K562 (cell line): ENCODE measurements around the gene C19orf67. TPM values are rescaled to one million over a fixed set of nuclear protein-coding genes. Genes with fewer than 3 reads are reported as not detected.
A peak's percentile ranks its signal among the peaks of the same experiment; 100 is the strongest.

Source experiments
- ATAC-seq: fragments of 200-7000 bp; cut with Tn5 transposase; 3 replicates; pipeline ENCODE4 v1.9.1; 2020; ENCODE audit warnings: moderate library complexity
- BruUV-seq: library from RNA; stranded (reverse); fragments of 400-500 nt; replicated peaks from 2 replicates; lab custom pipeline; 2021; lab: Mats Ljungman, UMichigan
- CTCF ChIA-PET: fragments of 300-600 bp; formaldehyde crosslinking; extraction: SDS; loops from one replicate; lab custom pipeline; 2021; ENCODE audit warnings: low intra/inter-chr PET ratio; lab: Yijun Ruan, JAX
- POLR2A ChIA-PET: fragments of 300-600, 350-650 bp; sonication (Branson Sonifier 250); formaldehyde crosslinking; extraction: SDS; loops from one replicate; lab custom pipeline; 2021; ENCODE audit warnings: antibody characterized with exemption, inconsistent platforms; lab: Yijun Ruan, JAX
- DNase-seq, 4 experiments: peaks; one replicate each; pipeline versions ENCODE4 v3.0.0 to v3.0.0-alpha.2; 2011 to 2018; ENCODE audit warnings: low spot score in 3 of 4, mixed read lengths in 3 of 4; ENCODE audit errors: extremely low read depth in 1 of 4
- FAIRE-seq: peaks from 2 replicates; lab custom pipeline; 2011; peaks lifted over from hg19 to GRCh38; lab: Jason Lieb, UNC
- H2AFZ ChIP-seq: 2 replicates; pipeline ENCODE4 v1.6.0; 2011; ENCODE audit warnings: low read depth, low read length, control low read depth, inconsistent platforms
- H3K27ac ChIP-seq: fragments of 200-600 bp; 3 replicates; pipeline ENCODE4 v1.8.0; 2011; ENCODE audit warnings: low read depth, mild to moderate bottlenecking, control low read depth, inconsistent platforms, low read length, moderate library complexity, mixed read lengths; ENCODE audit errors: extremely low read depth
- H3K27me3 ChIP-seq, 2 experiments: fragments of 300-600 bp in 1 of 2; 2 replicates in 1 of 2; 3 replicates in 1 of 2; pipeline versions ENCODE4 v1.6.0 to v1.8.0; 2011; ENCODE audit warnings: inconsistent platforms in 2 of 2, low read length in 2 of 2, mild to moderate bottlenecking in 1 of 2, mixed read lengths in 1 of 2, moderate library complexity in 1 of 2; ENCODE audit not compliant: control insufficient read depth in 2 of 2, insufficient read depth in 2 of 2
- H3K36me3 ChIP-seq: fragments of 300-600 bp; 3 replicates; pipeline ENCODE4 v1.8.0; 2011; ENCODE audit warnings: mild to moderate bottlenecking, low read length, inconsistent platforms; ENCODE audit not compliant: control insufficient read depth, insufficient read depth
- H3K4me1 ChIP-seq, 2 experiments: fragments of 200-600 bp in 1 of 2; replicated peaks in 1 of 2; 2 replicates in 1 of 2; 3 replicates in 1 of 2; pipeline versions ENCODE4 v1.5.1 to v1.8.0; 2011; ENCODE audit warnings: inconsistent platforms in 2 of 2, low read length in 2 of 2, mild to moderate bottlenecking in 1 of 2, mixed read lengths in 1 of 2, moderate library complexity in 1 of 2; ENCODE audit not compliant: control insufficient read depth in 2 of 2, insufficient read depth in 2 of 2
- H3K4me2 ChIP-seq: 2 replicates; pipeline ENCODE4 v1.6.1; 2011; ENCODE audit warnings: low read length, control low read depth, inconsistent platforms, mixed read lengths; ENCODE audit not compliant: insufficient read depth
- H3K4me3 ChIP-seq: fragments of 200-600 bp; sonication (generic), shearing (Covaris generic); 2 replicates; pipeline ENCODE4 v1.5.1; 2016; ENCODE audit warnings: control low read depth, inconsistent platforms
- H3K79me2 ChIP-seq: fragments of 200-600 bp; 3 replicates; pipeline ENCODE4 v1.8.0; 2011; ENCODE audit warnings: low read length, inconsistent platforms; ENCODE audit not compliant: control insufficient read depth, insufficient read depth
- H3K9ac ChIP-seq, 2 experiments: 2 replicates each; pipeline versions ENCODE4 v1.6.0 to v1.6.1; 2011; ENCODE audit warnings: low read depth in 2 of 2, low read length in 2 of 2, control low read depth in 1 of 2, inconsistent platforms in 1 of 2, mild to moderate bottlenecking in 1 of 2, mixed read lengths in 1 of 2; ENCODE audit not compliant: insufficient read depth in 1 of 2
- H3K9me1 ChIP-seq: one replicate; pipeline ENCODE4 v1.6.0; 2011; ENCODE audit warnings: inconsistent platforms, mild to moderate bottlenecking, low read length, moderate library complexity; ENCODE audit not compliant: control insufficient read depth, insufficient read depth
- H3K9me3 ChIP-seq: replicated peaks from 2 replicates; pipeline ENCODE4 v1.5.1; 2011; ENCODE audit warnings: low read depth, low read length, inconsistent platforms; ENCODE audit not compliant: control insufficient read depth, insufficient read depth
- H4K20me1 ChIP-seq: replicated peaks from 2 replicates; pipeline ENCODE4 v1.6.1; 2011; ENCODE audit warnings: low read length, inconsistent platforms, mixed read lengths; ENCODE audit not compliant: control insufficient read depth, insufficient read depth
- ARID3B ChIP-seq: fragments of 250-450 bp; sonication (Bioruptor Pico); IDR thresholded peaks from 2 replicates; pipeline ENCODE4 v1.4.0; 2020; ENCODE audit warnings: borderline replicate concordance
- EWSR1 ChIP-seq: fragments of 450-650 bp; IDR thresholded peaks from 2 replicates; pipeline ENCODE4 v1.6.1; 2018; ENCODE audit warnings: borderline replicate concordance, mild to moderate bottlenecking, low read depth, moderate library complexity; ENCODE audit not compliant: partially characterized antibody
- FOXA1 ChIP-seq: fragments of 450-650 bp; IDR thresholded peaks from 2 replicates; pipeline ENCODE4 v1.6.1; 2016; ENCODE audit warnings: mild to moderate bottlenecking, borderline replicate concordance
- HDAC3 ChIP-seq: fragments of 450-650 bp; IDR thresholded peaks from 2 replicates; pipeline ENCODE4 v1.6.1; 2018; ENCODE audit warnings: borderline replicate concordance, mild to moderate bottlenecking, moderate library complexity; ENCODE audit not compliant: partially characterized antibody
- MTA1 ChIP-seq: fragments of 450-650 bp; IDR thresholded peaks from 2 replicates; pipeline ENCODE4 v1.6.1; 2017; ENCODE audit warnings: borderline replicate concordance
- RFX5 ChIP-seq: IDR thresholded peaks from 2 replicates; pipeline ENCODE4 v1.6.1; 2011; ENCODE audit warnings: low read depth, mild to moderate bottlenecking, improper control_type of control experiment, low read length
- SMARCA4 ChIP-seq: fragments of 450-650 bp; IDR thresholded peaks from 2 replicates; pipeline ENCODE4 v1.6.1; 2016
- TBP ChIP-seq: optimal IDR thresholded peaks from 2 replicates; pipeline ENCODE3; 2011; ENCODE audit warnings: low read depth, low read length, improper control_type of control experiment
- ZBTB8A ChIP-seq: fragments of 450-650 bp; IDR thresholded peaks from 2 replicates; pipeline ENCODE4 v1.6.1; 2018; ENCODE audit warnings: mild to moderate bottlenecking, moderate library complexity; ENCODE audit not compliant: partially characterized antibody
- whole genome bisulfite sequencing: fragments of 100-300 bp; shearing (Covaris generic); methylation state at CpG from one replicate; pipeline ENCODE4 v1.1.6; 2016; ENCODE audit warnings: low coverage, mixed read lengths; ENCODE audit not compliant: insufficient coverage; ENCODE audit errors: missing lambda C conversion rate; 5-methylcytosine and 5-hydroxymethylcytosine counted together
- in situ Hi-C: fragments of 300-500 bp; cut with MboI; formaldehyde crosslinking; loops from 4 replicates; pipeline ENCODE4 v1.15.0; 2018; ENCODE audit warnings: inconsistent platforms, mixed read lengths
- intact Hi-C: fragments of 100-400 bp; cut with micrococcal nuclease; formaldehyde crosslinking; loops from 2 replicates; pipeline ENCODE4 v1.14.2; 2022
- polyA plus RNA-seq, 8 experiments: library from polyadenylated mRNA; depleted of rRNA in 4 of 8; stranded (reverse) in 5 of 8; unstranded in 3 of 8; fragments of >200 nt; fragmentation: Nextera tagmentation in 2 of 8; fragmentation: Illumina TruSeq in 1 of 8; extraction: Ambion mirVana in 2 of 8; extraction: Trizol in 1 of 8; gene quantifications; 2 replicates each; pipeline versions ENCODE4 v1.2.1 to v1.2.3, GENCODE V29; 2011 to 2014; ENCODE audit warnings: inconsistent platforms in 1 of 8, missing spikeins in 1 of 8
- total RNA-seq, 7 experiments: library from RNA; depleted of rRNA in 6 of 7; stranded (reverse); fragments of >200 nt in 6 of 7; fragmentation: Illumina TruSeq in 2 of 7; extraction: Trizol in 2 of 7; gene quantifications; 2 replicates each; pipeline versions ENCODE4 v1.2.1 to v1.2.3, GENCODE V29; 2011 to 2021; ENCODE audit warnings: low replicate concordance in 1 of 7
- TF ChIP-seq, protein P1 (sequence below): fragments of 200-800 bp; sonication (Bioruptor generic); IDR thresholded peaks from 2 replicates; pipeline ENCODE4 v1.6.1; 2017; ENCODE audit warnings: missing genetic modification characterization, missing compliant biosample characterization

C19orf67 gene
- total and polyA plus RNA-seq, 9 of the 15 experiments (the other 6 are each of a cell fraction or from before 2014, with no cell fraction given): 0.29 to 1.8 (median 0.51) TPM; not detected in 3

GRCh38 chr19:14110650-14111049, 25.1 kb upstream of the C19orf67 start:
- Histone ChIP-seq H3K9me1 (peaks cover 4% of the 10 kb centered on the region), H3K9ac (peak overlapping the region in 1 of 2 experiments; percentile 6; a peak in 1 of 4 replicates), H3K27me3 (no peaks in the 10 kb centered on the region), H3K79me2 (peaks cover 8% of the 10 kb centered on the region), H3K4me3 (no peak overlapping the region), H3K4me1 (peaks cover 22 to 37% of the 10 kb centered on the region in 2 experiments; a peak in 4 of 5 replicates), H4K20me1 (no peaks in the 10 kb centered on the region), H2AFZ (no peak overlapping the region), H3K9me3 (no peaks in the 10 kb centered on the region), H3K27ac (no peak overlapping the region), H3K36me3 (peaks cover 2% of the 10 kb centered on the region; the same call in 1 of the 3 replicates)
- DNase-seq: no peak
- in situ Hi-C loops: no loop called here
- FAIRE-seq: no peak
- ATAC-seq: no peak
- BruUV-seq: no TSS peak
- TF ChIP-seq EWSR1: no peak
- TF ChIP-seq HDAC3: no peak
- no peak for TF ChIP-seq RFX5
- TF ChIP-seq FOXA1: no peak
- TF ChIP-seq MTA1: no peak
- TF ChIP-seq SMARCA4: no peak
- TF ChIP-seq, protein P1, sequence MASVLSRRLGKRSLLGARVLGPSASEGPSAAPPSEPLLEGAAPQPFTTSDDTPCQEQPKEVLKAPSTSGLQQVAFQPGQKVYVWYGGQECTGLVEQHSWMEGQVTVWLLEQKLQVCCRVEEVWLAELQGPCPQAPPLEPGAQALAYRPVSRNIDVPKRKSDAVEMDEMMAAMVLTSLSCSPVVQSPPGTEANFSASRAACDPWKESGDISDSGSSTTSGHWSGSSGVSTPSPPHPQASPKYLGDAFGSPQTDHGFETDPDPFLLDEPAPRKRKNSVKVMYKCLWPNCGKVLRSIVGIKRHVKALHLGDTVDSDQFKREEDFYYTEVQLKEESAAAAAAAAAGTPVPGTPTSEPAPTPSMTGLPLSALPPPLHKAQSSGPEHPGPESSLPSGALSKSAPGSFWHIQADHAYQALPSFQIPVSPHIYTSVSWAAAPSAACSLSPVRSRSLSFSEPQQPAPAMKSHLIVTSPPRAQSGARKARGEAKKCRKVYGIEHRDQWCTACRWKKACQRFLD (CRISPR knock-in tag): no peak
- no peak for TF ChIP-seq ARID3B
- no peak for TF ChIP-seq TBP
- TF ChIP-seq ZBTB8A: no peak
- TF ChIP-seq, all 486 proteins: peak for 0
- intact Hi-C loops: no loop called here
- no peak overlapping the region for H3K4me2 ChIP-seq
- CTCF ChIA-PET: no interaction called here
- WGBS: 44% methylated on average over 2 of the region's 2 CpGs
- POLR2A ChIA-PET: interaction anchor here (0.7 kb wide), 1 partner anchor 240 kb away, joined by 3 read pairs; no protein-coding TSS in a partner anchor
